HG03520 (cell line): Measurements from ENCODE around the gene UGT1A3.

Experiments used
- ATAC-seq: cut with Tn5 transposase; IDR thresholded peaks from one replicate; pipeline ENCODE4 v1.9.1; 2021; ENCODE audit warnings: mild to moderate bottlenecking, moderate library complexity; ENCODE audit not compliant: unreplicated experiment

Gene UGT1A3

GRCh38 chr2:233756429-233757081 is 27.7 kb downstream of the UGT1A3 start:
- no peak for ATAC-seq

DNA sequence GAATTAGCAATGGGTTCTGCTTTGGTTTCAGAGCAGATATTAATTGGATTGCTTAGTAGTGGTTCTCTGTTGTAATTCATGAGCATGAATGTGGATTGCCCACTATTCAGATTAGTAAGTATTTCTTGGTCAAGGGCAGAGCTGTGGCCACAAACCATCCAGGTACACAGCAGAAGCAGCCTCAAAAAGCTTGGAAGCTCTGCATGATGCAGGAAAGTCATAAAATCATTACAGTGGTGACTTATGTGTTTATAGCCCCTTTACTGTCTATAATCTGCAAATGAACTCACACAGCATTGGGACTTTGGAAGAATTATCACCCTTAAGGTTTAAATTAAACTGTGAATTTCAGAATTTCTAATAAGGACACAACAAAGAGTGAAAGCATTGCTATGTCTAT is 29.3 kb downstream of the UGT1A3 start:
- no peak for ATAC-seq

GRCh38 chr2:233758849-233759248 is 30.0 kb downstream of the UGT1A3 start:
- ATAC-seq, result no peak

- no peak for ATAC-seq
These were observed 31.2 kb downstream of the UGT1A3 start, which contains the start of gene UGT1A1 for GRCh38 chr2:233760043-233760442. Gene UGT1A1, plus strand, starts transcription at chr2:233760270. Its CDS starts 18 bp downstream, at chr2:233760288.

- no peak for ATAC-seq
These were observed 32.4 kb downstream of the UGT1A3 start for GRCh38 chr2:233761040-233761769.

- no peak for ATAC-seq
These were observed 35.4 kb downstream of the UGT1A3 start for GRCh38 chr2:233764264-233764663.

DNA sequence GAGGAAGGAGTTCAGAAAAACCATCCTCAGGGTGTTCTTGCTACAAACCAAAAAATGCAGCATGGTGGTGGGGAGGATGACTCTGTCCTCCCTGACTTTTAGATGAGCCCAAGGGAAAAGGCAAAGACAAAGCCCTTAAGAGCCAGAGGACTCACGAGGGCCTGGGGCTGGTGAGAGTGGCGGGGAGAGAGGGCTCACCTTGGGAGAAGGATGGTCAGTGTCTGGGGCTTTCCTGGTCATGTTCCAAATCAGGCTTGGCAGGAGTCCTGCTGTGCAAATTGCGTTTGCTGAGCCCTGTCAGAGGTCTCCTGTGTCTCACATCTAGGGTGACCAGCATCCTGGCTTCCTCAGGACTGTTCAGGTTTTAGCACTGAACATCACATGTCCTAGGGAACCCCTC is 35.9 kb downstream of the UGT1A3 start:
- no peak for ATAC-seq

GRCh38 chr2:233766416-233766815 is 37.6 kb downstream of the UGT1A3 start:
- ATAC-seq, result no peak

DNA sequence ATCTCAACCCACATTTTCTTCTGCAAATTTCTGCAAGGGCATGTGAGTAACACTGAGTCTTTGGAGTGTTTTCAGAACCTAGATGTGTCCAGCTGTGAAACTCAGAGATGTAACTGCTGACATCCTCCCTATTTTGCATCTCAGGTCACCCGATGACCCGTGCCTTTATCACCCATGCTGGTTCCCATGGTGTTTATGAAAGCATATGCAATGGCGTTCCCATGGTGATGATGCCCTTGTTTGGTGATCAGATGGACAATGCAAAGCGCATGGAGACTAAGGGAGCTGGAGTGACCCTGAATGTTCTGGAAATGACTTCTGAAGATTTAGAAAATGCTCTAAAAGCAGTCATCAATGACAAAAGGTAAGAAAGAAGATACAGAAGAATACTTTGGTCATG is 39.2 kb downstream of the UGT1A3 start:
- ATAC-seq, result no peak

GRCh38 chr2:233769260-233769659 is 40.4 kb downstream of the UGT1A3 start:
- ATAC-seq, result no peak

- no peak for ATAC-seq
These were observed 43.3 kb downstream of the UGT1A3 start for GRCh38 chr2:233772153-233772552.

GRCh38 chr2:233772583-233772982 is 43.7 kb downstream of the UGT1A3 start:
- no peak for ATAC-seq

DNA sequence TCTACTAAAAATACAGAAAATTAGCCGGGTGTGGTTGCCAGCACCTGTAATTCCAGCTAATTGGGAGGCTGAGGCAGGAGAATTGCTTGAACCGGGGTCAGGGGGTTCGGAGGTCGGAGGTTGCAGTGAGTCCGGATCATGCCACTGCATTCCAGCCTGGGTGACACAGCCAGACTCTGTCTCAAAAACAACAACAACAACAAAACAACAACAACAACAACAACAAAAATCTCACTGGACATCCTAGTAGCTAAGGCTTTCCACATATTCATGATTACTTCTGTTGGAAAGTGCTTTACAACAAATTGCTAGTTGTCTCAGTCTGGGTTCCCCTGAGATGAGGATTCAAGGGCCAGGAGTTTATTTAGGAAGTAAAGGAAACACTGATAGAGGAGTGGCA is 45.0 kb downstream of the UGT1A3 start:
- ATAC-seq, result no peak

DNA sequence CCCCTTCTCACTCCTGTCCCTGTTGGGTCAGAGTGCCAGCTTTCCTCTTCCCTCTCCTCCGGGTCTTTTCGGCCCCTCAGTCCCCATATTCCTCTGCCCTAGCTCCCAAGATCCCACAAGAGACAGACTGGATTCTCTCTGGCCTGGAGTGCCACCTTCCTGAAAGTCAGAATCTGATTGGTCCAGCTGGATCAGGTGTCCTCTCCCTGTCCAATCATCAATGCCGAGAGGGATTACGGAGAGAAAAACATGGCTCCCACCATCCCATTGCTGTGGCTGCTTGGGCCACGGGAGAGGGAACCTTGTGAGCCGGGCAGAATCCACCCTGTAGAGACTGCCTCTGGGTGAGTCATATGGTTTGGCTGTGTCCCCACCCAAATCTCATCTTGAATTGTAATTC is 46.6 kb downstream of the UGT1A3 start:
- no peak for ATAC-seq

DNA sequence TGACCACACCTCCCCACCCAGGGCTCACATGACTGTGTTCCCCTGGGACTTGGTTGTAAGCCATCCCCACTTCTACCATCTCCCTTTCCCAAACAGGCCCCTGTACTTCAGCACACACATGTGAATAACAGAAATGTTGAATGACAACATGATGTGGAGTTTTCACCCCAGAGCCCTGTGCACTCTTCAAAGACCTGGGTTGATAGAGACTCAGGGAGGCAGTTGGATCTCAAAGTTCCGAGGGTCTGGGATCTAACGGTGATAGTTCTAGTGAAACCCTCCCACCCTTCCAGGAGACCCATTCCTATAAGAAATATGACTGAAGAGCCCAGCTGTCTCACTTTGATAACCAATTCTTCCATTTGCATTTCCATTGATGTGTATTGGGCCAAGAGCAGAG is 49.2 kb downstream of the UGT1A3 start, which contains the start of gene MROH2A:
TSS of gene MROH2A (plus strand) at position 301 of the 400 bp plus-strand sequence. CDS start 1,029 bp downstream, outside the sequence.
- ATAC-seq, result no peak

- ATAC-seq, result no peak
These were observed 50.9 kb downstream of the UGT1A3 start for GRCh38 chr2:233779722-233780121.

DNA sequence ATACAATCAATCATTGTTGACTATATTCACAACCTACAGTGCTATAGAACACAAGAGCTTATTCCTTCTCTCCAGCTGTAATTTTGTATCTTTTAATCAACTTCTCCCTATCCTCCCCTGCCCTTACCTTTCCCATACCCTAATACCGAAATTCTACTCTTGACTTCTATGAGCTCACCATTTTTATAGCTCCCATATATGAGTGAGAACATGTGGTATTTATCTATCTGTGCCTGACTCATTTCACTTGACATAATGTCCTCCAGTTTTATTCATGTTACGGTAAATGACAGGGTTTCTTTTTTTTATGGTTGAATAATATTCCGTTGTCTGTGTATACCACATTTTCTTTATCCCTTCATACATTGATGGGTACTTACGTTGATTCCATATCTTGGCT is 51.9 kb downstream of the UGT1A3 start:
- no peak for ATAC-seq

- ATAC-seq, result no peak
These were observed 60.7 kb downstream of the UGT1A3 start for GRCh38 chr2:233789554-233789953.

- ATAC-seq, result no peak
These were observed 62.5 kb downstream of the UGT1A3 start for GRCh38 chr2:233791151-233791882.

DNA sequence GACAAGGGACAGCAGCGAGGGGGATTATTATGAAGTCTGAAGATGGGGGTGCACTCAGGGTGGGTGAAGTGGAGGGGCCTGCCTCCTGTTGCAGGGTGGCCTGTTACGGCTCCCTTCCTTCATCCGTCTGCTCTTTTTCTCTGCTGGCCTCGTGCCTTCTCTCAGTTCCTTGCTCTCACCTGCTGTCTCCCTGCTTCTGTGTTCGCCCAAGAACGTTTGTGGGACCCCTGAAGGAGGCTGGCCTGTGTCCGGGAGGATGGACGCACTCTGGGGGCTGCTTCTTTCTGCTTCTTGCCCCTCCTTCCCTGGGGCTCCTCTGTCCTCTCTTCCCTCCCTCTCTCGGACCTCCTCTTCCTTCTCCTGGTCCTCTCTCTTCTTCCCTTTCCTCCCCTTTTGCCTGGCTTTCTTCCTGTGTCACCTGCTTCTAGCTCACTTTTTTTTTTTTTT is 63.1 kb downstream of the UGT1A3 start:
- no peak for ATAC-seq

DNA sequence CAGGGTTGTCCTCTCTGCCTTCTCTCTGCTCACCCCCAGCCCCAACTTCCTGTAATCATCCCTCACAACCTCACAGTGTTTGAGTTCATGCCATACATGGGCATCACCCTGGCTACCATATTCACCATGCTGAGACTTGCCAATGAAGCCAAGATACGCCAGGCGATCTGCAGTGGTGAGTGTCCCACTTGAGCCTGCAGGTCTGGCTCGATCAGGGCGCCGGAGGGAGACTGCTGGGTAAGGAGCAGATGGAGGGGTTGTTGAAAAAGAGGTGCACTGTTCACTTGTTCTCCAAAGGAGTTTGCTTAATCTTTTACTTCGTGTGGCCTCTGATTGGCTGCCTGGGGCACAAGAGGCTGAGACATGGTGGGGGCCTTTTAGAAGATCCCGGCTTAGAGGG is 63.9 kb downstream of the UGT1A3 start:
- no peak for ATAC-seq
